ENCODE results near the gene MEPE. TPM values are rescaled to one million over a fixed set of nuclear protein-coding genes. Genes with fewer than 3 reads are reported as not detected.

MEPE gene
- total and polyA plus RNA-seq, 2 of the 8 experiments (the other 6 are each of a cell fraction or from before 2014, with no cell fraction given) = not detected

DNA sequence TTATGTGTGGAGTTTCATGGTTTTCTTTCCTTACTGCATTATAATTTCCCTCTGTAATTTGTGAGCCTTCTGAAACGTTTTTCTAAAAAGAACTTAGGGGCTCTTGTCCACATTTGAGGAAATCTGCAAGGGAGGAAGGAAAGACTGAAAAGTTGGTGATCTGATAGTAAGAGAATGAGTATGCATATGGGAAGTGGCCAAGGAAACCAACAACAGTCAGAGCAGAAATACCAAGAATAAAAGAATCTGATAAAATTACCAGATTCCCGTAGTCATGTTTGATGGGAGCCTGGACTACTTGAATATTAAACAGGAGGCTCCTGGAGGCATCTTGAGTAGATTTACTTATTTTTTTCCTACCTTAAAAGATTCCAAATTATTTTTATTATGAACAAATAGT, 50.1 kb downstream of the MEPE start:
- no peak overlapping the region for H4K5ac ChIP-seq (ENCODE audit: insufficient read length, low read depth, low read length)
- H3K4ac ChIP-seq (replicated peaks; ENCODE audit: insufficient read length, low read depth, low read length) = no peak overlapping the region
- H2BK120ac ChIP-seq (replicated peaks; ENCODE audit: low read depth, low read length) = no peak overlapping the region
- no peak overlapping the region for H3K56ac ChIP-seq (replicated peaks; ENCODE audit: insufficient read length, low read depth, low read length)
- no peak overlapping the region for H3K27ac ChIP-seq (ENCODE audit: low read depth, low read length)
- no peak overlapping the region for H3K4me3 ChIP-seq (ENCODE audit: extremely low read depth in 1 of 4, insufficient read depth in 2 of 4, low read depth in 3 of 4, low read length in 4 of 4)
- no peak for DNase-seq (ENCODE audit: low read depth in 1 of 2, low spot score in 2 of 2)
- CTCF ChIA-PET (ENCODE audit: partially characterized antibody) = interaction anchor here (0.6 to 1.4 kb wide), 2 partner anchors 21 to 628 kb away, joined by 3 to 4 read pairs; no protein-coding TSS in a partner anchor
- H4K8ac ChIP-seq (ENCODE audit: extremely low read depth, insufficient read depth, low read length) = no peak overlapping the region
- 90% methylated on average over 2 of the region's 2 CpGs; no CpG with 5 or more reads in 1 of the 2 experiments for whole genome bisulfite sequencing, 2 experiments (ENCODE audit: extremely low coverage in 1 of 2, insufficient coverage in 1 of 2, insufficient read length in 1 of 2, insufficient replicate concordance in 2 of 2, low coverage in 1 of 2, low lambda C conversion rate in 2 of 2, missing lambda C conversion rate in 1 of 2)
- H3K9me3 ChIP-seq (ENCODE audit: insufficient read depth in 2 of 2, low read depth in 1 of 2, low read length in 1 of 2) = no peaks in the 10 kb centered on the region
- FAIRE-seq = no peak
- TF ChIP-seq NRF1 (IDR thresholded peaks at IDR 0.05; ENCODE audit: low read depth, low read length) (no peak), CEBPB (IDR thresholded peaks at IDR 0.05; ENCODE audit: low read depth, low read length) (no peak), CHD1 (IDR thresholded peaks at IDR 0.05; ENCODE audit: low read depth, low read length) (no peak), HDAC2 (IDR thresholded peaks at IDR 0.05; ENCODE audit: borderline replicate concordance in 1 of 2, low read depth in 2 of 2, low read length in 2 of 2) (no peak)
- TF ChIP-seq, protein P1, sequence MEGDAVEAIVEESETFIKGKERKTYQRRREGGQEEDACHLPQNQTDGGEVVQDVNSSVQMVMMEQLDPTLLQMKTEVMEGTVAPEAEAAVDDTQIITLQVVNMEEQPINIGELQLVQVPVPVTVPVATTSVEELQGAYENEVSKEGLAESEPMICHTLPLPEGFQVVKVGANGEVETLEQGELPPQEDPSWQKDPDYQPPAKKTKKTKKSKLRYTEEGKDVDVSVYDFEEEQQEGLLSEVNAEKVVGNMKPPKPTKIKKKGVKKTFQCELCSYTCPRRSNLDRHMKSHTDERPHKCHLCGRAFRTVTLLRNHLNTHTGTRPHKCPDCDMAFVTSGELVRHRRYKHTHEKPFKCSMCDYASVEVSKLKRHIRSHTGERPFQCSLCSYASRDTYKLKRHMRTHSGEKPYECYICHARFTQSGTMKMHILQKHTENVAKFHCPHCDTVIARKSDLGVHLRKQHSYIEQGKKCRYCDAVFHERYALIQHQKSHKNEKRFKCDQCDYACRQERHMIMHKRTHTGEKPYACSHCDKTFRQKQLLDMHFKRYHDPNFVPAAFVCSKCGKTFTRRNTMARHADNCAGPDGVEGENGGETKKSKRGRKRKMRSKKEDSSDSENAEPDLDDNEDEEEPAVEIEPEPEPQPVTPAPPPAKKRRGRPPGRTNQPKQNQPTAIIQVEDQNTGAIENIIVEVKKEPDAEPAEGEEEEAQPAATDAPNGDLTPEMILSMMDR (IDR thresholded peaks at IDR 0.05; ENCODE audit: control extremely low read depth in 1 of 3, insufficient read depth in 1 of 3, low read depth in 1 of 3, low read length in 3 of 3) = no peak
- H4K91ac ChIP-seq (replicated peaks; ENCODE audit: insufficient read length, low read length) = no peak overlapping the region
- no peak overlapping the region for H2AK5ac ChIP-seq (ENCODE audit: low read depth, low read length)
- no peak overlapping the region for H2BK5ac ChIP-seq (ENCODE audit: low read depth, low read length)
- no peaks in the 10 kb centered on the region for H3K27me3 ChIP-seq (replicated peaks in 1 of 4; ENCODE audit: control insufficient read depth in 3 of 4, extremely low read depth in 1 of 4, insufficient read depth in 3 of 4, low read length in 3 of 4)
- POLR2A ChIA-PET (ENCODE audit: partially characterized antibody) = interaction anchor here (0.9 to 1.6 kb wide), 2 partner anchors 21 to 34 kb away, joined by 3 to 4 read pairs; no protein-coding TSS in a partner anchor
- no peak overlapping the region for H2BK12ac ChIP-seq (ENCODE audit: low read depth, low read length)
- no peaks in the 10 kb centered on the region for H3K79me2 ChIP-seq (ENCODE audit: control insufficient read depth in 1 of 2, insufficient read depth in 2 of 2, low read length in 2 of 2)
- H2BK15ac ChIP-seq (ENCODE audit: low read length) = no peak overlapping the region
- H2BK20ac ChIP-seq (ENCODE audit: low read length) = no peak overlapping the region
- no peak overlapping the region for H2AFZ ChIP-seq (ENCODE audit: low read length)
- no peaks in the 10 kb centered on the region for H3K4me1 ChIP-seq (replicated peaks in 1 of 4; ENCODE audit: control insufficient read depth in 3 of 4, insufficient read depth in 4 of 4, low read length in 3 of 4)
- no peak overlapping the region for H3K4me2 ChIP-seq (ENCODE audit: insufficient read depth in 1 of 2, low read depth in 2 of 2, low read length in 2 of 2)
- no peak overlapping the region for H3K14ac ChIP-seq (ENCODE audit: insufficient read length)
- H3K9ac ChIP-seq (replicated peaks in 1 of 4; ENCODE audit: extremely low read depth in 1 of 4, low read depth in 3 of 4, low read length in 3 of 4) = no peak overlapping the region
- H3K36me3 ChIP-seq (ENCODE audit: control insufficient read depth in 2 of 4, insufficient read depth in 4 of 4, low read length in 3 of 4) = no peaks in the 10 kb centered on the region
- no peaks in the 10 kb centered on the region for H3K23me2 ChIP-seq (ENCODE audit: low read depth, low read length)
- no peaks in the 10 kb centered on the region for H3K79me1 ChIP-seq (ENCODE audit: low read depth, low read length)
- H3K18ac ChIP-seq (ENCODE audit: extremely low read depth, low read length) = no peak overlapping the region
- no peak overlapping the region for H3K23ac ChIP-seq (ENCODE audit: insufficient read length)
- no peaks in the 10 kb centered on the region for H4K20me1 ChIP-seq (replicated peaks in 1 of 2; ENCODE audit: control insufficient read depth in 1 of 2, insufficient read depth in 2 of 2, low read length in 2 of 2)
